Non-pigmented ciliary epithelial cell (primary cell): ENCODE results near the gene HAUS8.

ENCODE experiments used
- DNase-seq: peaks from one replicate; pipeline ENCODE4 v3.0.0-alpha.2; 2010; ENCODE audit warnings: low read depth

The HAUS8 gene

GRCh38 chr19:17075864-17076542, 751 bp upstream of the HAUS8 start:
- no peak for DNase-seq

GRCh38 chr19:17074634-17075034, 618 bp downstream of the HAUS8 start:
- no peak for DNase-seq

DNA sequence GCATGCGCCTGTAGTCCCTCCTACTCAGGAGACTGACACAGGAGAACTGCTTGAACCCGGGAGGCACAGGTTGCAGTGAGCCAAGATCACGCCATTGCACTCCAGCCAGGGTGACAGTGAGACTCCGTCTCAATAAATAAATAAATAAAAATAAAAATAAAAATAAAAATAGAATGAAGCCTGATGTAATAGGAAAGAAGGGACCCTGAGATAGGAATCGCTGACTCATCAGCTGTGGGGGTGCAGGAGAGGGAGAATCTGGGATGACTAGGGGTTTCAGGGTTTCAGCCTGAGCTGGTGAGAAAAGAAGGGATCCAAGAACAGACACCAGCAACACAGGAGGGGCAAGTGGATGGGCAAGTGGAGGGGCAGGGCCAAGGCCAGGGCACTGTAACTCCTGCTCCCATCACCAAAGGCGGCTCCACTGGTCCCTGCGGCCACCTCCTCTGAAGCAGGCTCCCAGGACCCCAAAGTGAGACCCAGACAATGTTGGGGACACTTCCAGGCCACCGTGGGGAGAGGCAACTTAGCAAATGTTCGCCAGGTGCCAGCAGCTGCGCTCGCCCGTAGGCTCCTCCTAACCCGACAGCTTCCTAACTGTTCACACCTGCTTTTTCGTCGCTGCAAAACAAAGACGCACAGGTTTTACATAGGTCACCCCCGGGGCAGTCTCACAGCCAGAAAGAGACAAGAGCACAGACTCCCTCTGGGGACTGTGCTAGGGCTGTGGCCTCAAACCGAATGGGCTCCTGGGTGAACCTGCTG, 1.2 kb downstream of the HAUS8 start:
- no peak for DNase-seq

DNA sequence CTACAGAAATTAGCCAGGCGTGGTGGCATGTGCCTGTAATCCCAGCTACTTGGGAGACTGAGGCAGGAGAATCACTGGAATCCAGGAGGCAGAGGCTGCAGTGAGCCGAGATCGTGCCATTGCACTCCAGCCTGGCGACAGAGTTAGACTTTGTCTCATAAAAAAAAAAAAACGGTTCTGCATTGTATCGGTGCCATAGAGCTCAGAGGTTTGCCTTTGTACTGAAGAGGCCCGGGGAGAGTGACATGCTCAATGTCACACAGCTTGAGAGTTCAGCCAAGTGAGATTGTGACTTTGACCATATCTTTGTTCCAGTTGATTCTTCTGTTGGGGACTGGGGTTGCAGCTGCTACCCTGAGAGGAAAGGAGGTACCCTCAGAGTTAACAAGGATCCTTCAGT, 4.3 kb downstream of the HAUS8 start:
- DNase-seq = no peak

GRCh38 chr19:17070421-17070820, 4.8 kb downstream of the HAUS8 start:
- DNase-seq = no peak

DNA sequence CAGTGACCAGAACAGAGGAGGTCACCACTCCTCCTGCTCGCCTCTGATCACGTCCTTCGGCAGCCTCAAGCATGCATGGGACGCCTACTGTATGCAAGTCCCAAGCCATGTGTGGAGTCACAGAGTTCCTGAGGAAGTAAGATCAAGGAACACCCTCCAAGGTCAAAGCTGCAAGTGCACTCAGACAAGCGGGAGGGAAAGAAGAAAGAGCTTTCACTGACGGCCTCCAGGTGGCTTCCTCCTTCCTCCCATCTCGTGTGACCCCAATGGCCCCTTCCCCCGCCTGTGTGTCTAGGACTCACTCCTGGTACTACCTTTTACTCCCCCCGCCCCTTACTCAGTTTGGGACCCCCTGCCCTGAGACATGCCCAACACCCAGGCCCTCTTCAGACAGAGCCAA, 6.1 kb downstream of the HAUS8 start:
- no peak for DNase-seq

GRCh38 chr19:17063428-17063827, 11.8 kb downstream of the HAUS8 start:
- no peak for DNase-seq

- DNase-seq = no peak
These were observed 13.6 kb downstream of the HAUS8 start for GRCh38 chr19:17061691-17062090.

- DNase-seq = no peak
These were observed 14.0 kb downstream of the HAUS8 start for GRCh38 chr19:17061205-17061604.

DNA sequence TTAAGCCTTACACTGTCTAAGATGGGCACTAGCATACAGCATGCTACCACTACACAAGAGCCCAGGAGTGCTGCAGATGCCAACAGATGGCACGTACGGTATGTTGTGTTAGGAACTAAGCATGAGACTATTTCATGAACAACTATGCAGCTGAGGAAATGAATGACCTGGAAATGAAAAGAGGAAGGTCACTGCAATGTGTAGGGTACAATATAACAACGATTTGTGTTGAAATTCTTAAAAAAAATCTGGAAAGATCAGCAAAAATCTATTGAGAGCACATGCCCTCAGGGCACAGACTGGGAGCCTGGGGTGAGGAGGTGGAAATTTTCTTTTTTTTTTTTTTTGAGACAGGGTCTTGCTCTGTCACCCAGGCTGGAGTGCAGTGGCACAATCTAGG, 14.4 kb downstream of the HAUS8 start:
- no peak for DNase-seq

- DNase-seq = no peak
These were observed 17.0 kb downstream of the HAUS8 start for GRCh38 chr19:17058236-17058635.

GRCh38 chr19:17055636-17056035, 19.6 kb downstream of the HAUS8 start:
- DNase-seq = no peak

- DNase-seq = no peak
These were observed 20.5 kb downstream of the HAUS8 start for GRCh38 chr19:17054746-17055145.

DNA sequence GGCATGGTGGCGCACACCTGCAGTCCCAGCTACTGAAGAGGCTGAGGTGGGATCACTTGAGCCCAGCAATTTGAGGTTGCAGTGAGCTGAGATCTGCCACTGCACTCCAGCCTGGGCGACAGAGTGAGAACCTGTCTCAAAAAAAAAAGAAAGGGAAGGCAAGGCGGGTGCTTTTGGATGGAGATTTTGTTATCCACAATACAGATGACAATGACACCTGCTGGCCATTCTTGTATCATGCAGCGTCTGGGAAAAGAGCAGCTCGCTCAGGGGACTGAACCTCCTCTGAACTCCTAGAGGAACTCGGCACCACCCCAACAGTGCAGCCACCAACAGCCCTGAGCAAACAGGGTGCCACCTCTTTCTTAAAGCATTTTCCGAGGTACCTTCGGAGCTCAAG, 22.8 kb downstream of the HAUS8 start:
- DNase-seq = no peak

DNA sequence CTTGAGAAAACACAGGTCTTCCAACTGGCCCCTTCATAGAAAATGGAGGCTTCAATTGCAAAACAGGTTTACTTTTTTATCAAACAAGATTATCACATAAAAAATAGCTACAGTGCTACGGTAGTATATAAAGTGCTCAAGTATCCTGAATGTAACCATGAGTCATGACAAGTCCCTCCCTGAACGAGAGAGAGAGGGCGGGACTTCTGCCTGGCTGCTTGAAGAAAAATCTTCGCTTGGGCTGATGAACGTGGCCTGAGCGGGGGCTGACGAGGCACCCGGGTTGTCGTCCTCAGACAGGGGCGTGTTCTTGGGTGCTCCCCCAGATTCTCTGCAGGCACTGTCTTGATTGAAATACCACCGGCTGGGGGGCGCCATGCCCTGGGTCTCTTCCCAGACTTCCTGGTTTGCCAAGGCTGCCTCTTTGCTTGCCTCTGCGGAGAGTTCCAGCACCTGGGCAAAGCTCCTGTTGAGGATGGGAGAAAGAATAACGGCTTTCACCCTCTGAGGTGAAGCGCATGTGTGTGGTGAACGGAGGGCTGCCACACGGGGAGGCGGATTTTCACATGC, 25.5 kb downstream of the HAUS8 start:
- DNase-seq = peak; percentile 45

- no peak for DNase-seq
These were observed 26.3 kb downstream of the HAUS8 start for GRCh38 chr19:17048885-17049453.

DNA sequence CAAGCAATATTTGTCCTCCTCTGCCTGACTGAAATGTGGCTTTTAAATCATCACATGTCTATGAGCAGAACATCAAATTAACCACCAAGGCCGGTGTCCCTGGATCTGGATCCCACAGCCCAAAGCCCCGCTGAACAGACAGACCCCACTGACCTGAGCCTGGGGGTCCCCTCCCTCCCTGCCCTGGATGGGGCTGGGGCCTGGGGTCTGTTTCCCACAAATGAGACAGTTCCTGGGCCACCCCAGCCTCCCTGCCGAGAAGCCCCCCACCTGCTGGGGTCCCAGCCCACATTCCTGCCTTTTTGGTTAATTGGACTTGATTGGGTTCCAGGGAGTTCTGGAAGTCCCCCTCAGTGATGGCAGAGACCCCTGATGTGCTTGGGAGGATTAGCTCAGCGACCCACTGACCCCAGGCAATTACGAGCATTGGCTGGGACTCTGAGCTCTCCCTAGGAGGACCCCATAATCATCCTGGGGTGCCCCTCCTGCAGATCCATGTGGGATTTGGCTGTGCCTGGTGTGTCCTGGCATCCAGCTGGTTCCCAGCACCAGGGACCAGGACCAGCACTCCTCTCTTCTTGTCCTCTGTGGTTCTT, 29.2 kb downstream of the HAUS8 start:
- DNase-seq = no peak

- DNase-seq = no peak
These were observed 31.5 kb downstream of the HAUS8 start for GRCh38 chr19:17043744-17044143.

DNA sequence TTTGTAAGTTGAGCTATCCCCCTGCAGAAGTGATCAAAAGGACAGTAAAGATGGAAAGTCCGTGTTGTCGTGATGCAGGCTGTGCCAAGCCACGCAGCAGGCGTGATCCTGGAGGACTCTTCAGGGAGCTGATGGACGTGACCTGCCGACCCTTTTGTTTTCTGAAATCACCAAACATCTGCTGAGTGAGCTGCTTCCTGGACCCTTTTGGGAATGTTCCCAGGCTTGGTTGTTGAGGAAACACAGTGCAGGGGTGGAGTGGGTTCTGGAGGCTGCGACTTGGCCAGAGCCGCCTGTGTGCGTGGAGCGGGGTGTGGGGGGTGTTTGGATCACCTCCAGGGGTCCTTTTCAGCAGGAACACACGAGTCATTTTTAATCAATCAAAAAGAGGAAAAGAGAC, 33.3 kb downstream of the HAUS8 start:
- DNase-seq = no peak

- DNase-seq = no peak
These were observed 37.2 kb downstream of the HAUS8 start for GRCh38 chr19:17037966-17038500.

DNA sequence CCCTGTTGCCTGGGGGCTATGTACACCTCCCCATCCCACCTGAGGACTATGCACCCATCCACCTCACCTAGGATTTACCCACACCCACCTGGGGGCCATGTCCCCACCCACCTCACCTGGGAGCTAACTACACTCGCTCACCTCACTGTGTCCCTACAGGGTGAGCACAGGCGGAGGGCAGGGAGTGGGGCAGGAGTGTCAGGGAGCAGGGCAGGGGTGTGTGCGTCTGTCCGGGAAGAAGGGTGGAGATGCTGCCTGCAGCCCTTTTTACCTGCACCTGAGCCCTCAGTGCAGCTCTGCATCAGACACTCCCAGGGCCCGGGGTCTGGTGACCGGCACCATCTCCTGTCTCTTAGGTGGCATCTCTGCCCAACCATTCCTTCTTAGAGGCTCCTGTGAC, 38.1 kb downstream of the HAUS8 start:
- no peak for DNase-seq

GRCh38 chr19:17036640-17037039, 38.6 kb downstream of the HAUS8 start:
- no peak for DNase-seq
